ENCODE results near the gene KCNK15. TPM values are rescaled to one million over a fixed set of nuclear protein-coding genes. Genes with fewer than 3 reads are reported as not detected.
A peak's percentile ranks its signal among the peaks of the same experiment; 100 is the strongest.

The KCNK15 gene
- total and polyA plus RNA-seq, 3 experiments from 2014 or later = 0.09 to 0.15 TPM; not detected in 1

- POLR2A ChIA-PET = no interaction called here
Observed at GRCh38 chr20:44734938-44735337, 10.7 kb upstream of the KCNK15 start.

GRCh38 chr20:44735816-44736169 lies 9.9 kb upstream of the KCNK15 start:
- H3K27ac Mint-ChIP-seq = peak overlapping the region in 1 of 8 donors; percentile 77
- H3K4me1 Mint-ChIP-seq = peaks cover 7 to 19% (median 11%) of the 10 kb centered on the region in 3 donors

More at GRCh38 chr20:44734938-44735337, 10.7 kb upstream of the KCNK15 start:
- Mint-ChIP-seq H3K27ac (no peak overlapping the region), H3K9me3 (no peaks in the 10 kb centered on the region), H3K27me3 (peaks cover 0 to 3% of the 10 kb centered on the region in 2 donors), H3K4me1 (peaks cover 7 to 19% (median 11%) of the 10 kb centered on the region in 3 donors), H3K36me3 (peaks cover 0 to 5% (median 0%) of the 10 kb centered on the region in 3 donors), H3K4me3 (no peak overlapping the region)
- H3K27me3 ChIP-seq (ENCODE audit: insufficient read depth, low read length, poor library complexity, severe bottlenecking) = no peaks in the 10 kb centered on the region
- H3K4me3 ChIP-seq (ENCODE audit: low read length) = no peak overlapping the region
- H3K36me3 ChIP-seq (ENCODE audit: insufficient read depth, low read length) = no peaks in the 10 kb centered on the region
- CTCF ChIA-PET = no interaction called here
- no peak overlapping the region for H3K27ac ChIP-seq (ENCODE audit: low read depth, low read length)
- peaks cover 8% of the 10 kb centered on the region for H3K4me1 ChIP-seq (ENCODE audit: insufficient read depth, low read length)
- H3K9me3 ChIP-seq (ENCODE audit: low read length) = no peaks in the 10 kb centered on the region
- DNase-seq = no peak

GRCh38 chr20:44736170-44737021 lies 9.3 kb upstream of the KCNK15 start:
- ChIA-PET CTCF (interaction anchor here (0.8 to 1.5 kb wide), 3 partner anchors 10 to 53 kb away, joined by 3 to 4 read pairs (median 3); no protein-coding TSS in a partner anchor), POLR2A (no interaction called here)
- Histone ChIP-seq H3K4me1 (ENCODE audit: insufficient read depth, low read length) (peaks cover 8% of the 10 kb centered on the region), H3K27ac (ENCODE audit: low read depth, low read length) (no peak overlapping the region), H3K27me3 (ENCODE audit: insufficient read depth, low read length, poor library complexity, severe bottlenecking) (no peaks in the 10 kb centered on the region), H3K9me3 (ENCODE audit: low read length) (no peaks in the 10 kb centered on the region), H3K36me3 (ENCODE audit: insufficient read depth, low read length) (no peaks in the 10 kb centered on the region), H3K4me3 (ENCODE audit: low read length) (peak overlapping the region; percentile 30)
- Mint-ChIP-seq H3K4me3 (peak overlapping the region in 6 of 7 donors; percentile 21 to 72 (median 48)), H3K27me3 (peaks cover under 1 to 3% of the 10 kb centered on the region in 2 donors), H3K27ac (peak overlapping the region in 4 of 8 donors; percentile 45 to 80 (median 78)), H3K4me1 (peaks cover 7 to 19% (median 11%) of the 10 kb centered on the region in 3 donors), H3K9me3 (no peaks in the 10 kb centered on the region), H3K36me3 (peaks cover 0 to 5% (median 0%) of the 10 kb centered on the region in 3 donors)
- peak in 2 of 5 donors; percentile 21 to 44 for DNase-seq

More at GRCh38 chr20:44735816-44736169, 9.9 kb upstream of the KCNK15 start:
- no peak overlapping the region for H3K27ac ChIP-seq (ENCODE audit: low read depth, low read length)
- CTCF ChIA-PET = no interaction called here
- Mint-ChIP-seq H3K4me3 (no peak overlapping the region), H3K36me3 (peaks cover 0 to 5% (median 0%) of the 10 kb centered on the region in 3 donors), H3K9me3 (no peaks in the 10 kb centered on the region), H3K27me3 (peaks cover 0 to 3% of the 10 kb centered on the region in 2 donors)
- POLR2A ChIA-PET = no interaction called here
- H3K4me1 ChIP-seq (ENCODE audit: insufficient read depth, low read length) = peaks cover 8% of the 10 kb centered on the region
- DNase-seq = no peak
- H3K4me3 ChIP-seq (ENCODE audit: low read length) = peak overlapping the region; percentile 30
- no peaks in the 10 kb centered on the region for H3K36me3 ChIP-seq (ENCODE audit: insufficient read depth, low read length)
- H3K9me3 ChIP-seq (ENCODE audit: low read length) = no peaks in the 10 kb centered on the region
- H3K27me3 ChIP-seq (ENCODE audit: insufficient read depth, low read length, poor library complexity, severe bottlenecking) = no peaks in the 10 kb centered on the region

GRCh38 chr20:44737116-44737515 lies 8.5 kb upstream of the KCNK15 start:
- Mint-ChIP-seq H3K36me3 (peaks cover 0 to 5% (median 0%) of the 10 kb centered on the region in 3 donors), H3K4me1 (peaks cover 7 to 19% (median 11%) of the 10 kb centered on the region in 3 donors), H3K4me3 (no peak overlapping the region), H3K27ac (no peak overlapping the region), H3K9me3 (no peaks in the 10 kb centered on the region), H3K27me3 (peaks cover 5 to 7% of the 10 kb centered on the region in 2 donors)
- Histone ChIP-seq H3K4me1 (ENCODE audit: insufficient read depth, low read length) (peaks cover 8% of the 10 kb centered on the region), H3K27me3 (ENCODE audit: insufficient read depth, low read length, poor library complexity, severe bottlenecking) (no peaks in the 10 kb centered on the region), H3K27ac (ENCODE audit: low read depth, low read length) (no peak overlapping the region), H3K36me3 (ENCODE audit: insufficient read depth, low read length) (no peaks in the 10 kb centered on the region), H3K9me3 (ENCODE audit: low read length) (no peaks in the 10 kb centered on the region), H3K4me3 (ENCODE audit: low read length) (no peak overlapping the region)
- POLR2A ChIA-PET = no interaction called here
- CTCF ChIA-PET = interaction anchor here (0.8 to 1.5 kb wide), 3 partner anchors 9 to 53 kb away, joined by 3 to 4 read pairs (median 3); no protein-coding TSS in a partner anchor
- DNase-seq = no peak

- Histone ChIP-seq H3K9me3 (ENCODE audit: low read length) (no peaks in the 10 kb centered on the region), H3K4me3 (ENCODE audit: low read length) (no peak overlapping the region), H3K4me1 (ENCODE audit: insufficient read depth, low read length) (peaks cover 8% of the 10 kb centered on the region), H3K27ac (ENCODE audit: low read depth, low read length) (no peak overlapping the region), H3K27me3 (ENCODE audit: insufficient read depth, low read length, poor library complexity, severe bottlenecking) (no peaks in the 10 kb centered on the region), H3K36me3 (ENCODE audit: insufficient read depth, low read length) (no peaks in the 10 kb centered on the region)
- peak in 4 of 5 donors; percentile 13 to 55 (median 28) for DNase-seq
- peaks cover 0 to 5% (median 0%) of the 10 kb centered on the region in 3 donors for H3K36me3 Mint-ChIP-seq
- no peaks in the 10 kb centered on the region for H3K9me3 Mint-ChIP-seq
- H3K27ac Mint-ChIP-seq = peak overlapping the region in 1 of 8 donors; percentile 73
- peaks cover 5 to 19% (median 11%) of the 10 kb centered on the region in 3 donors for H3K4me1 Mint-ChIP-seq
- ChIA-PET POLR2A (interaction anchor here (0.6 kb wide), 1 partner anchor 89 kb away, joined by 15 read pairs; no protein-coding TSS in a partner anchor), CTCF (interaction anchor here (1.1 kb wide), 1 partner anchor 9 kb away, joined by 4 read pairs; no protein-coding TSS in a partner anchor)
- H3K4me3 Mint-ChIP-seq = no peak overlapping the region
- H3K27me3 Mint-ChIP-seq = peaks cover 15% of the 10 kb centered on the region in 2 donors
Observed at GRCh38 chr20:44738813-44739477, 6.7 kb upstream of the KCNK15 start.

GRCh38 chr20:44739942-44740341 lies 5.7 kb upstream of the KCNK15 start:
- CTCF ChIA-PET = no interaction called here
- H3K9me3 ChIP-seq (ENCODE audit: low read length) = no peaks in the 10 kb centered on the region
- POLR2A ChIA-PET = no interaction called here
- Mint-ChIP-seq H3K36me3 (peaks cover 0 to 5% (median 0%) of the 10 kb centered on the region in 3 donors), H3K4me3 (no peak overlapping the region), H3K4me1 (peaks cover 5 to 19% (median 11%) of the 10 kb centered on the region in 3 donors), H3K9me3 (no peaks in the 10 kb centered on the region), H3K27ac (no peak overlapping the region), H3K27me3 (peaks cover 17 to 25% of the 10 kb centered on the region in 2 donors)
- H3K4me1 ChIP-seq (ENCODE audit: insufficient read depth, low read length) = peaks cover 8% of the 10 kb centered on the region
- H3K27me3 ChIP-seq (ENCODE audit: insufficient read depth, low read length, poor library complexity, severe bottlenecking) = no peaks in the 10 kb centered on the region
- no peaks in the 10 kb centered on the region for H3K36me3 ChIP-seq (ENCODE audit: insufficient read depth, low read length)
- H3K4me3 ChIP-seq (ENCODE audit: low read length) = no peak overlapping the region
- H3K27ac ChIP-seq (ENCODE audit: low read depth, low read length) = no peak overlapping the region
- no peak for DNase-seq

GRCh38 chr20:44742304-44743079 lies 3.2 kb upstream of the KCNK15 start:
- H3K4me1 Mint-ChIP-seq = peaks cover 10 to 22% (median 15%) of the 10 kb centered on the region in 3 donors
- H3K9me3 ChIP-seq (ENCODE audit: low read length) = no peaks in the 10 kb centered on the region
- peak overlapping the region in 1 of 7 donors; percentile 49 for H3K4me3 Mint-ChIP-seq
- H3K36me3 ChIP-seq (ENCODE audit: insufficient read depth, low read length) = no peaks in the 10 kb centered on the region
- no peak overlapping the region for H3K4me3 ChIP-seq (ENCODE audit: low read length)
- no peaks in the 10 kb centered on the region for H3K9me3 Mint-ChIP-seq
- ChIA-PET CTCF (no interaction called here), POLR2A (no interaction called here)
- H3K36me3 Mint-ChIP-seq = peaks cover 0 to 1% (median 0%) of the 10 kb centered on the region in 3 donors
- H3K27me3 ChIP-seq (ENCODE audit: insufficient read depth, low read length, poor library complexity, severe bottlenecking) = peaks cover 12% of the 10 kb centered on the region
- no peak for DNase-seq
- H3K27me3 Mint-ChIP-seq = peaks cover 30 to 42% of the 10 kb centered on the region in 2 donors
- H3K27ac ChIP-seq (ENCODE audit: low read depth, low read length) = no peak overlapping the region
- no peak overlapping the region for H3K27ac Mint-ChIP-seq
- peaks cover 4% of the 10 kb centered on the region for H3K4me1 ChIP-seq (ENCODE audit: insufficient read depth, low read length)
